Stimulated activated CD8-positive, alpha-beta memory T cell treated with anti-CD3 and anti-CD28 coated beads, Interleukin-15, amount 100 ng/mL, for 1 hour (primary cell): ENCODE results near the gene CAB39.

ENCODE experiments used
- DNase-seq: peaks from one replicate; pipeline ENCODE4 v3.0.0-alpha.2; 2020; ENCODE audit warnings: low read depth

Gene CAB39

GRCh38 chr2:230821261-230821990 is 108.8 kb downstream of the CAB39 start:
- DNase-seq: no peak

- DNase-seq: no peak
Observed at GRCh38 chr2:230821991-230822520, 109.4 kb downstream of the CAB39 start.

- no peak for DNase-seq
Observed at GRCh38 chr2:230823264-230823964, 110.8 kb downstream of the CAB39 start.

- DNase-seq: peak; percentile 9
Observed at GRCh38 chr2:230824406-230824978, 111.8 kb downstream of the CAB39 start.

- no peak for DNase-seq
Observed at GRCh38 chr2:230825354-230825753, 112.7 kb downstream of the CAB39 start.

- no peak for DNase-seq
Observed at GRCh38 chr2:230827774-230828271, 115.2 kb downstream of the CAB39 start.

GRCh38 chr2:230828272-230828961 is 115.8 kb downstream of the CAB39 start:
- DNase-seq: no peak

- DNase-seq: no peak
Observed at GRCh38 chr2:230829293-230829692, 116.7 kb downstream of the CAB39 start.

- DNase-seq: no peak
Observed at GRCh38 chr2:230829959-230830358, 117.3 kb downstream of the CAB39 start.

GRCh38 chr2:230830428-230830827 is 117.8 kb downstream of the CAB39 start:
- no peak for DNase-seq

GRCh38 chr2:230840301-230840700 is 127.7 kb downstream of the CAB39 start:
- DNase-seq: no peak

GRCh38 chr2:230842473-230842872 is 129.8 kb downstream of the CAB39 start:
- no peak for DNase-seq

GRCh38 chr2:230843132-230843531 is 130.5 kb downstream of the CAB39 start:
- DNase-seq: no peak

GRCh38 chr2:230846360-230846759 is 133.7 kb downstream of the CAB39 start:
- no peak for DNase-seq

- DNase-seq: peak; percentile 85
Observed at GRCh38 chr2:230847883-230848388, 135.3 kb downstream of the CAB39 start.

- peak; percentile 48 for DNase-seq
Observed at GRCh38 chr2:230849633-230850357, 137.2 kb downstream of the CAB39 start.

- no peak for DNase-seq
Observed at GRCh38 chr2:230850358-230850658, 137.7 kb downstream of the CAB39 start.

GRCh38 chr2:230852113-230852512 is 139.5 kb downstream of the CAB39 start:
- no peak for DNase-seq

- no peak for DNase-seq
Observed at GRCh38 chr2:230861552-230862255, 149.1 kb downstream of the CAB39 start.

- no peak for DNase-seq
Observed at GRCh38 chr2:230862292-230862691, 149.7 kb downstream of the CAB39 start.

- no peak for DNase-seq
Observed at GRCh38 chr2:230863031-230863430, 150.4 kb downstream of the CAB39 start.
